C4-2B (cell line): ENCODE data around the gene SCD.

ENCODE experiments used
- CTCF ChIP-seq: fragments of 450-650 bp; conservative IDR thresholded peaks from 2 replicates; pipeline ENCODE4 v1.5.1; 2017; ENCODE audit warnings: mild to moderate bottlenecking
- ZFX ChIP-seq: fragments of 450-650 bp; IDR thresholded peaks from 2 replicates; pipeline ENCODE4 v1.6.1; 2017

- TF ChIP-seq CTCF, result no peak
- TF ChIP-seq ZFX, result no peak
Measured at GRCh38 chr10:100339236-100339635, 7.8 kb upstream of the SCD start.
